SK-N-SH treated with all-trans-retinoic acid at 6 μM for 48 hours (cell line): ENCODE data around the gene CBX8.

Experiments
- ATAC-seq: fragments of 200-7000 bp; cut with Tn5 transposase; 3 replicates; pipeline ENCODE4 v1.9.1; 2020; ENCODE audit warnings: mild to moderate bottlenecking, moderate library complexity
- BACH2 ChIP-seq: fragments of 250-450 bp; sonication (Bioruptor Pico); IDR thresholded peaks from 2 replicates; pipeline ENCODE4 v1.9.0; 2021; ENCODE audit warnings: mild to moderate bottlenecking, borderline replicate concordance
- CREB5 ChIP-seq: fragments of 250-450 bp; sonication (Bioruptor Pico); IDR thresholded peaks from 2 replicates; pipeline ENCODE4 v1.5.1; 2020; ENCODE audit warnings: low read depth, mild to moderate bottlenecking, moderate library complexity
- CSRNP3 ChIP-seq: fragments of 250-450 bp; sonication (Bioruptor Pico); IDR thresholded peaks from 2 replicates; pipeline ENCODE4 v1.5.1; 2021; ENCODE audit warnings: mild to moderate bottlenecking, moderate library complexity
- ESRRG ChIP-seq: fragments of 250-450 bp; sonication (Bioruptor Pico); IDR thresholded peaks from 2 replicates; pipeline ENCODE4 v1.6.1; 2021; ENCODE audit warnings: mild to moderate bottlenecking
- GLIS3 ChIP-seq: fragments of 250-450 bp; sonication (Bioruptor Pico); IDR thresholded peaks from 2 replicates; pipeline ENCODE4 v1.5.0; 2020; ENCODE audit warnings: mild to moderate bottlenecking, moderate library complexity
- OSR1 ChIP-seq: fragments of 250-450 bp; sonication (Bioruptor Pico); IDR thresholded peaks from 2 replicates; pipeline ENCODE4 v1.8.0; 2022; ENCODE audit warnings: moderate library complexity, mild to moderate bottlenecking, inconsistent platforms
- POU6F1 ChIP-seq: fragments of 250-450 bp; sonication (Bioruptor Pico); IDR thresholded peaks from 2 replicates; pipeline ENCODE4 v1.8.0; 2021; ENCODE audit warnings: low read depth, mild to moderate bottlenecking, moderate library complexity, borderline replicate concordance
- PPARA ChIP-seq: fragments of 250-450 bp; sonication (Bioruptor Pico); IDR thresholded peaks from 2 replicates; pipeline ENCODE4 v1.5.0; 2020; ENCODE audit warnings: mild to moderate bottlenecking, borderline replicate concordance
- RARB ChIP-seq: fragments of 250-450 bp; sonication (Bioruptor Pico); IDR thresholded peaks from 2 replicates; pipeline ENCODE4 v1.8.0; 2021; ENCODE audit warnings: mild to moderate bottlenecking, moderate library complexity
- SNAI2 ChIP-seq: fragments of 250-450 bp; sonication (Bioruptor Pico); IDR thresholded peaks from 2 replicates; pipeline ENCODE4 v1.5.0; 2020; ENCODE audit warnings: mild to moderate bottlenecking, moderate library complexity
- TCF4 ChIP-seq: fragments of 250-450 bp; sonication (Bioruptor Pico); IDR thresholded peaks from 2 replicates; pipeline ENCODE4 v1.8.0; 2021; ENCODE audit warnings: mild to moderate bottlenecking, moderate library complexity, borderline replicate concordance
- TOX ChIP-seq: fragments of 250-450 bp; sonication (Bioruptor Pico); IDR thresholded peaks from 2 replicates; pipeline ENCODE4 v1.8.0; 2021; ENCODE audit warnings: mild to moderate bottlenecking, moderate library complexity, borderline replicate concordance
- TSHZ2 ChIP-seq: fragments of 250-450 bp; sonication (Bioruptor Pico); IDR thresholded peaks from 2 replicates; pipeline ENCODE4 v1.5.0; 2020; ENCODE audit warnings: mild to moderate bottlenecking, moderate library complexity
- ZC3H10 ChIP-seq: fragments of 250-450 bp; sonication (Bioruptor Pico); IDR thresholded peaks from 2 replicates; pipeline ENCODE4 v1.5.1; 2021; ENCODE audit warnings: mild to moderate bottlenecking, moderate library complexity
- ZFP3 ChIP-seq: fragments of 250-450 bp; sonication (Bioruptor Pico); IDR thresholded peaks from 2 replicates; pipeline ENCODE4 v1.5.0; 2020; ENCODE audit warnings: mild to moderate bottlenecking, moderate library complexity
- ZFP30 ChIP-seq: fragments of 450-650 bp; formaldehyde crosslinking; IDR thresholded peaks from 2 replicates; pipeline ENCODE4 v1.5.0; 2022; ENCODE audit warnings: mild to moderate bottlenecking, moderate library complexity
- ZNF565 ChIP-seq: fragments of 450-650 bp; formaldehyde crosslinking; conservative IDR thresholded peaks from 2 replicates; pipeline ENCODE4 v1.5.0; 2020; ENCODE audit warnings: low read depth, mild to moderate bottlenecking, moderate library complexity
- ZNF70 ChIP-seq: fragments of 450-650 bp; formaldehyde crosslinking; IDR thresholded peaks from 2 replicates; pipeline ENCODE4 v1.5.0; 2020; ENCODE audit warnings: mild to moderate bottlenecking, moderate library complexity
- ZNF8 ChIP-seq: fragments of 450-650 bp; formaldehyde crosslinking; IDR thresholded peaks from 2 replicates; pipeline ENCODE4 v1.5.0; 2020; ENCODE audit warnings: mild to moderate bottlenecking, moderate library complexity

CBX8 gene

GRCh38 chr17:79790805-79791734 is 5.8 kb downstream of the CBX8 start (continued):
- TF ChIP-seq POU6F1 (CRISPR knock-in tag) (no peak), CREB5 (CRISPR knock-in tag) (no peak), RARB (no peak), ZC3H10 (CRISPR knock-in tag) (no peak), TOX (CRISPR knock-in tag) (no peak), ZFP3 (CRISPR knock-in tag) (no peak), BACH2 (no peak), SNAI2 (CRISPR knock-in tag) (no peak), ZNF70 (CRISPR knock-in tag) (no peak)

GRCh38 chr17:79789943-79790804 is 6.7 kb downstream of the CBX8 start:
- no peak for ATAC-seq
- no peak for TF ChIP-seq TCF4 (CRISPR knock-in tag)
- TF ChIP-seq TSHZ2 (CRISPR knock-in tag): no peak
- TF ChIP-seq CREB5 (CRISPR knock-in tag): no peak
- TF ChIP-seq ZNF8 (CRISPR knock-in tag): no peak
- no peak for TF ChIP-seq GLIS3
- no peak for TF ChIP-seq TOX (CRISPR knock-in tag)
- no peak for TF ChIP-seq CSRNP3 (CRISPR knock-in tag)
- no peak for TF ChIP-seq ZNF565
- no peak for TF ChIP-seq SNAI2 (CRISPR knock-in tag)

GRCh38 chr17:79788989-79789942 is 7.6 kb downstream of the CBX8 start:
- TF ChIP-seq PPARA (CRISPR knock-in tag) (no peak), ZFP3 (CRISPR knock-in tag) (no peak), ZNF8 (CRISPR knock-in tag) (no peak), POU6F1 (CRISPR knock-in tag) (no peak), TCF4 (CRISPR knock-in tag) (no peak), ZFP30 (no peak), GLIS3 (no peak), TSHZ2 (CRISPR knock-in tag) (no peak), TOX (CRISPR knock-in tag) (no peak), ESRRG (CRISPR knock-in tag) (no peak), BACH2 (no peak), OSR1 (CRISPR knock-in tag) (no peak)
- TF ChIP-seq, all 23 proteins: peak for 0
- no peak for ATAC-seq
